OCI-LY1 (cell line): ENCODE data around the gene PTTG2.

ENCODE experiments used
- H2AFZ ChIP-seq: fragments of 200-600 bp; sonication (generic), shearing (Covaris generic); 2 replicates; pipeline ENCODE4 v1.6.0; 2014; ENCODE audit warnings: antibody characterized with exemption, mild to moderate bottlenecking, low read length
- H3F3A ChIP-seq: fragments of 200-600 bp; sonication (generic), shearing (Covaris generic); 2 replicates; pipeline ENCODE4 v1.6.0; 2014; ENCODE audit warnings: mild to moderate bottlenecking, antibody characterized with exemption, low read length, moderate library complexity; ENCODE audit not compliant: insufficient read depth
- H3K27ac ChIP-seq: fragments of 200-600 bp; sonication (generic); 2 replicates; pipeline ENCODE4 v1.5.1; 2014; ENCODE audit warnings: low read length, mixed run types, mild to moderate bottlenecking, low read depth; ENCODE audit not compliant: poor library complexity, severe bottlenecking
- H3K27me3 ChIP-seq: fragments of 200-600 bp; sonication (generic); 2 replicates; pipeline ENCODE4 v1.6.0; 2014; ENCODE audit warnings: antibody characterized with exemption, mild to moderate bottlenecking, low read length, moderate library complexity; ENCODE audit not compliant: insufficient read depth
- H3K36me3 ChIP-seq: fragments of 200-600 bp; sonication (generic); 2 replicates; pipeline ENCODE4 v1.6.1; 2014; ENCODE audit warnings: mild to moderate bottlenecking, antibody characterized with exemption, low read length, moderate library complexity, mixed read lengths; ENCODE audit not compliant: insufficient read depth
- H3K4me1 ChIP-seq: fragments of 200-600 bp; sonication (generic); 2 replicates; pipeline ENCODE4 v1.5.1; 2014; ENCODE audit warnings: mild to moderate bottlenecking, low read length, moderate library complexity; ENCODE audit not compliant: insufficient read depth, severe bottlenecking
- H3K4me2 ChIP-seq: fragments of 200-600 bp; sonication (generic), shearing (Covaris generic); 2 replicates; pipeline ENCODE4 v1.6.1; 2014; ENCODE audit warnings: low read length
- H3K4me3 ChIP-seq: fragments of 200-600 bp; sonication (generic); 2 replicates; pipeline ENCODE4 v1.5.1; 2014; ENCODE audit warnings: low read length, low read depth, mild to moderate bottlenecking, mixed read lengths; ENCODE audit not compliant: poor library complexity, severe bottlenecking
- H3K79me2 ChIP-seq: fragments of 200-600 bp; shearing (Covaris generic); 2 replicates; pipeline ENCODE4 v1.6.1; 2016; ENCODE audit warnings: mixed run types, low read length, mixed read lengths; ENCODE audit not compliant: insufficient read depth
- H3K9ac ChIP-seq: fragments of 200-600 bp; sonication (generic), shearing (Covaris generic); 2 replicates; pipeline ENCODE4 v1.6.1; 2014; ENCODE audit warnings: mild to moderate bottlenecking, low read length, mixed read lengths
- H3K9me2 ChIP-seq: fragments of 200-600 bp; sonication (generic), shearing (Covaris generic); 2 replicates; pipeline ENCODE4 v1.6.1; 2014; ENCODE audit warnings: low read depth, mild to moderate bottlenecking, low read length, mixed read lengths
- H3K9me3 ChIP-seq: fragments of 200-600 bp; shearing (Covaris generic); 2 replicates; pipeline ENCODE4 v1.6.1; 2014; ENCODE audit warnings: low read length, mixed read lengths
- H4K20me1 ChIP-seq: fragments of 200-600 bp; sonication (generic), shearing (Covaris generic); 2 replicates; pipeline ENCODE4 v1.6.0; 2016; ENCODE audit warnings: mild to moderate bottlenecking, low read length; ENCODE audit not compliant: insufficient read depth
- EZH2 ChIP-seq: fragments of 200-600 bp; sonication (generic), shearing (Covaris generic); IDR thresholded peaks from 2 replicates; pipeline ENCODE4 v1.8.0; 2017; ENCODE audit warnings: borderline replicate concordance, mixed run types, mild to moderate bottlenecking, antibody characterized with exemption, low read length, moderate library complexity, mixed read lengths
- TF ChIP-seq, protein P1 (sequence below): fragments of 200-600 bp; sonication (generic), shearing (Covaris generic); IDR thresholded peaks from 2 replicates; pipeline ENCODE4 v1.5.1; 2017; ENCODE audit warnings: mild to moderate bottlenecking, antibody characterized with exemption, low read length, moderate library complexity, mixed read lengths

The PTTG2 gene

DNA sequence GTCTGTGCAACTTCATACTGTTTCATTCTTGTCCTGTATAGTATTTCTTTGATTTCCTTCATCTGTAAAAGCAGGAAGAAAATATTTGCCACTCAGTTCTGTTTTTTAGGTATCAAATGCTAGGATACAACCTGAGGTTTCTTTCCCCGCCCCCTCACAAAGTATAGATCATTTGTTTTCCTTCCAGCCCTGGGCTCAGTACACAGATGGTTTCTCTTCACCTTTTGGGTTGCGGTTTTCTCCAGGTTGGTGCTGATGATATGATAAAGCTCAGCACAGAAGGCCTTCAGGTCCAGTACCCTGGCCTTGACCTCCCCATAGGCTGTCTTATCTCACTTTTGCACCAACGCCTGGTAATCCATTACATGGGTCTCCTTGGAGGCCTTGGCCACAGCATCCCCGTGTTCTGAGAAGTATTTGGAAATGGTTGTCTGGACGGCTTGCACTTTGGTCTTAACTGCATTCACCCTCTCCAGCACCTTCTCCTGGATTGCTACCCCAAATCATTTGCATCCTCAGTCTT is 35.2 kb downstream of the PTTG2 start:
- H3K9ac ChIP-seq = peak overlapping the region; percentile 57; the same call in 1 of the 2 replicates
- H3K27me3 ChIP-seq = no peaks in the 10 kb centered on the region
- TF ChIP-seq, protein P1, sequence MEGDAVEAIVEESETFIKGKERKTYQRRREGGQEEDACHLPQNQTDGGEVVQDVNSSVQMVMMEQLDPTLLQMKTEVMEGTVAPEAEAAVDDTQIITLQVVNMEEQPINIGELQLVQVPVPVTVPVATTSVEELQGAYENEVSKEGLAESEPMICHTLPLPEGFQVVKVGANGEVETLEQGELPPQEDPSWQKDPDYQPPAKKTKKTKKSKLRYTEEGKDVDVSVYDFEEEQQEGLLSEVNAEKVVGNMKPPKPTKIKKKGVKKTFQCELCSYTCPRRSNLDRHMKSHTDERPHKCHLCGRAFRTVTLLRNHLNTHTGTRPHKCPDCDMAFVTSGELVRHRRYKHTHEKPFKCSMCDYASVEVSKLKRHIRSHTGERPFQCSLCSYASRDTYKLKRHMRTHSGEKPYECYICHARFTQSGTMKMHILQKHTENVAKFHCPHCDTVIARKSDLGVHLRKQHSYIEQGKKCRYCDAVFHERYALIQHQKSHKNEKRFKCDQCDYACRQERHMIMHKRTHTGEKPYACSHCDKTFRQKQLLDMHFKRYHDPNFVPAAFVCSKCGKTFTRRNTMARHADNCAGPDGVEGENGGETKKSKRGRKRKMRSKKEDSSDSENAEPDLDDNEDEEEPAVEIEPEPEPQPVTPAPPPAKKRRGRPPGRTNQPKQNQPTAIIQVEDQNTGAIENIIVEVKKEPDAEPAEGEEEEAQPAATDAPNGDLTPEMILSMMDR = no peak
- no peak for TF ChIP-seq EZH2
- no peaks in the 10 kb centered on the region for H3K9me3 ChIP-seq
- no peaks in the 10 kb centered on the region for H4K20me1 ChIP-seq
- H3K4me2 ChIP-seq = peak overlapping the region; percentile 64
- H3K27ac ChIP-seq = peak overlapping the region; percentile 91
- H2AFZ ChIP-seq = no peak overlapping the region
- H3F3A ChIP-seq = no peaks in the 10 kb centered on the region
- peaks cover 89% of the 10 kb centered on the region for H3K79me2 ChIP-seq
- peaks cover 26% of the 10 kb centered on the region for H3K36me3 ChIP-seq
- H3K9me2 ChIP-seq = no peaks in the 10 kb centered on the region
- H3K4me3 ChIP-seq = peak overlapping the region; percentile 35
- peaks cover 96% of the 10 kb centered on the region for H3K4me1 ChIP-seq

GRCh38 chr4:37995981-37996775 is 36.0 kb downstream of the PTTG2 start:
- Histone ChIP-seq H2AFZ (no peak overlapping the region), H3K4me3 (peak overlapping the region; percentile 35), H3K79me2 (peaks cover 91% of the 10 kb centered on the region), H3K9me3 (no peaks in the 10 kb centered on the region), H3K9me2 (no peaks in the 10 kb centered on the region), H3K9ac (peak overlapping the region; percentile 57), H3K27me3 (no peaks in the 10 kb centered on the region), H3F3A (no peaks in the 10 kb centered on the region), H3K27ac (peak overlapping the region; percentile 91), H3K36me3 (peaks cover 35% of the 10 kb centered on the region), H3K4me2 (peak overlapping the region; percentile 64), H3K4me1 (peaks cover 95% of the 10 kb centered on the region), H4K20me1 (no peaks in the 10 kb centered on the region)
- no peak for TF ChIP-seq EZH2
- TF ChIP-seq, protein P1 = no peak

GRCh38 chr4:37998226-37998625 is 38.0 kb downstream of the PTTG2 start:
- TF ChIP-seq, protein P1 = no peak
- no peak for TF ChIP-seq EZH2
- Histone ChIP-seq H3K79me2 (peaks cover 96% of the 10 kb centered on the region), H3K4me3 (peak overlapping the region; percentile 38), H3K9me2 (no peaks in the 10 kb centered on the region), H3K9me3 (no peaks in the 10 kb centered on the region), H3K4me1 (peaks cover 99% of the 10 kb centered on the region), H3K27me3 (no peaks in the 10 kb centered on the region), H3F3A (peaks cover 3% of the 10 kb centered on the region; the same call in 1 of the 2 replicates), H3K27ac (peak overlapping the region; percentile 91), H2AFZ (no peak overlapping the region), H3K36me3 (peaks cover 36% of the 10 kb centered on the region; the same call in 1 of the 2 replicates), H4K20me1 (no peaks in the 10 kb centered on the region), H3K9ac (peak overlapping the region; percentile 57), H3K4me2 (peak overlapping the region; percentile 67)
